Panc1 (cell line): ENCODE data around the gene RPS6KA4. TPM values are rescaled to one million over a fixed set of nuclear protein-coding genes. Genes with fewer than 3 reads are reported as not detected.

Source experiments
- ATAC-seq: fragments of 200-7000 bp; cut with Tn5 transposase; 2 replicates; pipeline ENCODE4 v1.9.1; 2020; ENCODE audit warnings: mild to moderate bottlenecking, moderate library complexity
- BruUV-seq: library from RNA; stranded (reverse); fragments of 400-500 nt; replicated peaks from 2 replicates; lab custom pipeline; 2021; lab: Mats Ljungman, UMichigan
- CTCF ChIA-PET: fragments of 300-600 bp; sonication (Branson Sonifier 250); formaldehyde crosslinking; loops from one replicate; lab custom pipeline; 2022; ENCODE audit warnings: antibody characterized with exemption; lab: Charles Lee
- POLR2A ChIA-PET: fragments of 300-600 bp; sonication (Branson Sonifier 250); formaldehyde crosslinking; loops from one replicate; lab custom pipeline; 2022; ENCODE audit warnings: antibody characterized with exemption; lab: Charles Lee
- DNase-seq: peaks from one replicate; pipeline ENCODE4 v3.0.0-alpha.2; 2010; ENCODE audit warnings: low read depth, low spot score
- H3K27ac ChIP-seq: 2 replicates; pipeline ENCODE4 v1.5.1; 2011; ENCODE audit warnings: mild to moderate bottlenecking, low read length, inconsistent platforms
- H3K27me3 ChIP-seq: fragments of 200-500 bp; sonication (Bioruptor generic); 2 replicates; pipeline ENCODE4 v1.6.0; 2014; ENCODE audit warnings: low read length, inconsistent platforms; ENCODE audit not compliant: control insufficient read depth, insufficient read depth
- H3K36me3 ChIP-seq: fragments of 200-500 bp; sonication (Bioruptor generic); 2 replicates; pipeline ENCODE4 v1.5.1; 2014; ENCODE audit warnings: inconsistent platforms, mild to moderate bottlenecking, low read length, moderate library complexity; ENCODE audit not compliant: control insufficient read depth, insufficient read depth
- H3K4me1 ChIP-seq: 2 replicates; pipeline ENCODE4 v1.5.1; 2011; ENCODE audit warnings: inconsistent platforms, mild to moderate bottlenecking, low read length, moderate library complexity; ENCODE audit not compliant: control insufficient read depth, insufficient read depth
- H3K4me3 ChIP-seq, 2 experiments: 2 replicates each; pipeline ENCODE4 v1.5.1; 2011 to 2012; ENCODE audit warnings: low read depth in 2 of 2, low read length in 2 of 2, mild to moderate bottlenecking in 2 of 2, inconsistent platforms in 1 of 2, moderate library complexity in 1 of 2
- H3K9me3 ChIP-seq: fragments of 200-500 bp; sonication (Bioruptor generic); 2 replicates; pipeline ENCODE4 v1.5.1; 2014; ENCODE audit warnings: low read depth, mild to moderate bottlenecking, inconsistent platforms, low read length, moderate library complexity; ENCODE audit not compliant: control insufficient read depth, insufficient read depth
- POLR2AphosphoS5 ChIP-seq: IDR thresholded peaks from 2 replicates; pipeline ENCODE4 v1.6.1; 2012; ENCODE audit warnings: mild to moderate bottlenecking, low read depth, low read length, moderate library complexity
- REST ChIP-seq, 2 experiments: IDR thresholded peaks; 2 replicates each; pipeline ENCODE4 v1.6.1; 2011 to 2012; ENCODE audit warnings: low read depth in 2 of 2, control low read depth in 1 of 2, low read length in 1 of 2, mild to moderate bottlenecking in 1 of 2, moderate library complexity in 1 of 2; ENCODE audit not compliant: insufficient read depth in 1 of 2
- SIN3A ChIP-seq: IDR thresholded peaks from 2 replicates; pipeline ENCODE4 v1.6.1; 2012; ENCODE audit warnings: low read depth, mild to moderate bottlenecking, low read length, moderate library complexity, borderline replicate concordance; ENCODE audit not compliant: insufficient read depth
- TCF7L2 ChIP-seq: IDR thresholded peaks from 2 replicates; pipeline ENCODE4 v1.6.1; 2011; ENCODE audit warnings: mild to moderate bottlenecking, low read depth, low read length, inconsistent platforms
- in situ Hi-C: cut with HindIII; loops from 2 replicates; pipeline ENCODE4 v1.10.0; 2016; ENCODE audit warnings: low sequenced_read_pairs, low pct_unique_long_range_greater_than_20kb
- intact Hi-C: fragments of 100-400 bp; cut with micrococcal nuclease; formaldehyde crosslinking; loops from one replicate; pipeline ENCODE4 v1.10.0; 2022; ENCODE audit not compliant: unreplicated experiment
- total RNA-seq: library from RNA; stranded (reverse); gene quantifications from one replicate; pipeline ENCODE4 v1.2.1, GENCODE V29; 2021; ENCODE audit not compliant: unreplicated experiment
- TF ChIP-seq, protein P1 (sequence below): fragments of 450-650 bp; IDR thresholded peaks from 2 replicates; pipeline ENCODE4 v1.5.1; 2017; ENCODE audit warnings: mild to moderate bottlenecking

The RPS6KA4 gene
- total RNA-seq, 1 experiment from 2014 or later = 74.0 TPM

DNA sequence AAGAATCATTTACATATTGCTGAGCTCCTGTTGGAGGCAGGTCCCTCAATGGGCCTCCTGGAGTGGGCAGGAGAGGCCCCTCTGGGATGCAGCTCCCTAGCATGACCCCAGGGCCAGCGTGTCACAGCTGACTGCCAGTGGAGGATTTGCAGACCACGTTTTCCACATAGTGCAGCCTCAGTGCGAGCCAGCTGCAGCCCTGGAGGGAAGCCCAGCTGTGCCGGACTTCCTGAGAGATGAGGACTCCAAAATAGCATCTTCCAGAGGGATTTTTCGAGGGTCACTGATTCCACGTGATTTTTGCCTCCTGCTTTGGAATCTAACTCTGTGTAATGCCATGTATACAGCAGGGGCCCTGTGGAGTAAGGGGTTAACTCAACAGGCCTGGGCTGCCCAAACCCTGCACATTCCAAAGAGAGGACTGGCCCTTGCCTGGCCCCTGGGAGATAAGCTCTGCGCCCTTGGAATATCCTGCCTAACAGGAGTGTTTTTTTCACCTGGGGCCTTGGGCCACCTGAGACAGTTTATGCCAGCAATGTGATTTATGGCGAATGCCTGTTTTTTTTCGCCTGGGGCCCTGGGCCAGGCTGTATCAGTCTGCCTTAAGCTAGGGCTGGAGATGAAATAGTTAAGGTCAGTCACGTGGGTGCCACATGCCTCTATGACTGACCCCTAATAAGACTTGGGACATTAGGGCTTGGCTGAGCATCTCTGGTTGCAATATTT, 47.4 kb downstream of the RPS6KA4 start:
- in situ Hi-C loops (no loop called here), intact Hi-C loops (no loop called here)
- POLR2A ChIA-PET = no interaction called here
- no peak overlapping the region for H3K4me3 ChIP-seq
- DNase-seq (no peak), ATAC-seq (no peak)
- CTCF ChIA-PET = interaction anchor here (1.5 kb wide), 1 partner anchor 50 kb away, joined by 4 read pairs; no protein-coding TSS in a partner anchor
- H3K27me3 ChIP-seq = peaks cover 2% of the 10 kb centered on the region; the same call in 1 of the 2 replicates
- no peaks in the 10 kb centered on the region for H3K4me1 ChIP-seq
- no peaks in the 10 kb centered on the region for H3K9me3 ChIP-seq
- no peaks in the 10 kb centered on the region for H3K36me3 ChIP-seq
- no TSS peak for BruUV-seq
- no peak overlapping the region for H3K27ac ChIP-seq
- TF ChIP-seq, protein P1, sequence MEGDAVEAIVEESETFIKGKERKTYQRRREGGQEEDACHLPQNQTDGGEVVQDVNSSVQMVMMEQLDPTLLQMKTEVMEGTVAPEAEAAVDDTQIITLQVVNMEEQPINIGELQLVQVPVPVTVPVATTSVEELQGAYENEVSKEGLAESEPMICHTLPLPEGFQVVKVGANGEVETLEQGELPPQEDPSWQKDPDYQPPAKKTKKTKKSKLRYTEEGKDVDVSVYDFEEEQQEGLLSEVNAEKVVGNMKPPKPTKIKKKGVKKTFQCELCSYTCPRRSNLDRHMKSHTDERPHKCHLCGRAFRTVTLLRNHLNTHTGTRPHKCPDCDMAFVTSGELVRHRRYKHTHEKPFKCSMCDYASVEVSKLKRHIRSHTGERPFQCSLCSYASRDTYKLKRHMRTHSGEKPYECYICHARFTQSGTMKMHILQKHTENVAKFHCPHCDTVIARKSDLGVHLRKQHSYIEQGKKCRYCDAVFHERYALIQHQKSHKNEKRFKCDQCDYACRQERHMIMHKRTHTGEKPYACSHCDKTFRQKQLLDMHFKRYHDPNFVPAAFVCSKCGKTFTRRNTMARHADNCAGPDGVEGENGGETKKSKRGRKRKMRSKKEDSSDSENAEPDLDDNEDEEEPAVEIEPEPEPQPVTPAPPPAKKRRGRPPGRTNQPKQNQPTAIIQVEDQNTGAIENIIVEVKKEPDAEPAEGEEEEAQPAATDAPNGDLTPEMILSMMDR = no peak
- TF ChIP-seq REST (IDR thresholded peaks at IDR 0.05; ENCODE audit: insufficient read depth in 1 of 2, low read depth in 2 of 2, low read length in 1 of 2) (no peak), SIN3A (no peak), TCF7L2 (no peak), POLR2AphosphoS5 (no peak)

- Histone ChIP-seq H3K36me3 (no peaks in the 10 kb centered on the region), H3K4me3 (no peak overlapping the region), H3K4me1 (no peaks in the 10 kb centered on the region), H3K27me3 (peaks cover 2% of the 10 kb centered on the region; the same call in 1 of the 2 replicates), H3K9me3 (no peaks in the 10 kb centered on the region), H3K27ac (no peak overlapping the region)
- intact Hi-C loops = no loop called here
- CTCF ChIA-PET = interaction anchor here (0.7 to 1.5 kb wide), 2 partner anchors 51 to 279 kb away, joined by 3 to 4 read pairs; no protein-coding TSS in a partner anchor
- TF ChIP-seq TCF7L2 (no peak), SIN3A (no peak), POLR2AphosphoS5 (no peak)
- in situ Hi-C loops = no loop called here
- ATAC-seq = no peak
- POLR2A ChIA-PET = no interaction called here
- BruUV-seq = no TSS peak
- DNase-seq = no peak
Measured at GRCh38 chr11:64407221-64407620, 48.3 kb downstream of the RPS6KA4 start.

DNA sequence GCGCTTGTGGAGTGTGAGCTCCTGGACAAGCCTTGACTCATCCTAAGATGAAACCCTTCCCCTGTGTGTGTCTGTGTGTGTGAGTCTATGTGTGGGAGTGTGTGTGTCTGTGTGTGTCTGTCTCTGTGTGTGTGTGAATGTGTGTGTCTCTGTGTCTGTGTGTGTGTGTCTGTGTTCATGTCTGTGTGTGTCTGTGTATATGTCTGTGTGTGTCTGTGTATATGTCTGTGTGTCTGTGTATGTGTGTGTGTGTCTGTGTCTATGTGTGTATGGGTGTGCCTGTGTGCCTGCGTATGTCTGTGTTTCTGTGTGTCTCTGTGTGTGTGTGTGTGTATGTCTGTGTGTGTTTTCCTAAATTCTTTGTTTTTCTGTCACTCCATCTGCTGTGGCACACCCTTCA, 48.7 kb downstream of the RPS6KA4 start:
- ATAC-seq = no peak
- H3K9me3 ChIP-seq = no peaks in the 10 kb centered on the region
- intact Hi-C loops (no loop called here), in situ Hi-C loops (no loop called here)
- H3K4me3 ChIP-seq = no peak overlapping the region
- ChIA-PET CTCF (interaction anchor here (1.5 kb wide), 1 partner anchor 52 kb away, joined by 4 read pairs; no protein-coding TSS in a partner anchor), POLR2A (no interaction called here)
- H3K36me3 ChIP-seq = no peaks in the 10 kb centered on the region
- H3K27me3 ChIP-seq = peaks cover 2% of the 10 kb centered on the region; the same call in 1 of the 2 replicates
- DNase-seq = no peak
- TF ChIP-seq REST (IDR thresholded peaks at IDR 0.05; ENCODE audit: insufficient read depth in 1 of 2, low read depth in 2 of 2, low read length in 1 of 2) = no peak
- no peak for TF ChIP-seq SIN3A
- TF ChIP-seq POLR2AphosphoS5 = no peak
- TF ChIP-seq, protein P1 = no peak
- no peak for TF ChIP-seq TCF7L2
- H3K4me1 ChIP-seq = no peaks in the 10 kb centered on the region
- no peak overlapping the region for H3K27ac ChIP-seq
- BruUV-seq = no TSS peak
